DND-41 (cell line): Measurements from ENCODE around the gene NFIA.

Experiments used
- ATAC-seq: fragments of 200-7000 bp; cut with Tn5 transposase; 3 replicates; pipeline ENCODE4 v1.9.1; 2021; ENCODE audit warnings: low read depth; ENCODE audit not compliant: insufficient read depth
- DNase-seq: peaks from one replicate; pipeline ENCODE4 v3.0.0-alpha.2; 2020
- H2AFZ ChIP-seq: 2 replicates; pipeline ENCODE4 v1.6.0; 2012; ENCODE audit warnings: low read depth, low read length
- H3K27ac ChIP-seq: 2 replicates; pipeline ENCODE4 v1.5.1; 2012; ENCODE audit warnings: low read length, inconsistent platforms
- H3K27me3 ChIP-seq: fragments of 200-600 bp; sonication (generic); 2 replicates; pipeline ENCODE4 v1.6.0; 2012; ENCODE audit warnings: low read length, mild to moderate bottlenecking, inconsistent platforms; ENCODE audit not compliant: insufficient read depth, poor library complexity
- H3K36me3 ChIP-seq: 2 replicates; pipeline ENCODE4 v1.5.1; 2012; ENCODE audit warnings: low read length, inconsistent platforms; ENCODE audit not compliant: insufficient read depth
- H3K4me1 ChIP-seq: 2 replicates; pipeline ENCODE4 v1.5.1; 2012; ENCODE audit warnings: mild to moderate bottlenecking, low read length; ENCODE audit not compliant: insufficient read depth
- H3K4me2 ChIP-seq: 2 replicates; pipeline ENCODE4 v1.6.0; 2012; ENCODE audit warnings: mild to moderate bottlenecking, moderate library complexity, low read length, inconsistent platforms; ENCODE audit not compliant: insufficient read depth
- H3K4me3 ChIP-seq, 2 experiments: fragments of 200-600 bp in 1 of 2; shearing (Covaris generic) in 1 of 2; 2 replicates each; pipeline ENCODE4 v1.5.1; 2012 to 2016; ENCODE audit warnings: inconsistent platforms in 2 of 2, low read length in 2 of 2, mild to moderate bottlenecking in 2 of 2, low read depth in 1 of 2, moderate library complexity in 1 of 2
- H3K79me2 ChIP-seq: 2 replicates; pipeline ENCODE4 v1.6.0; 2012; ENCODE audit warnings: low read length, inconsistent platforms; ENCODE audit not compliant: insufficient read depth
- H3K9ac ChIP-seq: 2 replicates; pipeline ENCODE4 v1.6.0; 2012; ENCODE audit warnings: low read depth, mild to moderate bottlenecking, inconsistent platforms, low read length, moderate library complexity
- H3K9me3 ChIP-seq: 2 replicates; pipeline ENCODE4 v1.5.1; 2012; ENCODE audit warnings: low read length, moderate library complexity, mild to moderate bottlenecking, inconsistent platforms; ENCODE audit not compliant: insufficient read depth, severe bottlenecking
- H4K20me1 ChIP-seq: 2 replicates; pipeline ENCODE4 v1.6.0; 2012; ENCODE audit warnings: low read length; ENCODE audit not compliant: insufficient read depth
- CTCF ChIP-seq: IDR thresholded peaks from 2 replicates; pipeline ENCODE4 v1.5.1; 2012; ENCODE audit warnings: borderline replicate concordance, low read length, moderate library complexity, mild to moderate bottlenecking; ENCODE audit not compliant: poor library complexity, severe bottlenecking; ENCODE audit errors: extremely low read depth
- EZH2 ChIP-seq: IDR thresholded peaks from 3 replicates; pipeline ENCODE4 v1.6.1; 2012; ENCODE audit warnings: borderline replicate concordance, low read depth, mild to moderate bottlenecking, moderate library complexity, low read length, inconsistent platforms; ENCODE audit not compliant: severe bottlenecking

Gene NFIA

GRCh38 chr1:61270761-61271411, 188.5 kb downstream of the NFIA start:
- Histone ChIP-seq H3K9ac (no peak overlapping the region), H3K27me3 (no peaks in the 10 kb centered on the region), H3K36me3 (no peaks in the 10 kb centered on the region), H3K9me3 (no peaks in the 10 kb centered on the region), H3K4me3 (no peak overlapping the region), H3K27ac (no peak overlapping the region), H4K20me1 (no peaks in the 10 kb centered on the region), H3K4me1 (no peaks in the 10 kb centered on the region), H3K79me2 (no peaks in the 10 kb centered on the region), H3K4me2 (no peak overlapping the region), H2AFZ (no peak overlapping the region)
- no peak for TF ChIP-seq EZH2
- no peak for TF ChIP-seq CTCF
- ATAC-seq (no peak), DNase-seq (no peak)

GRCh38 chr1:61271412-61271789, 189.0 kb downstream of the NFIA start:
- H3K27ac ChIP-seq: no peak overlapping the region
- no peaks in the 10 kb centered on the region for H3K79me2 ChIP-seq
- no peak overlapping the region for H3K4me2 ChIP-seq

GRCh38 chr1:61273167-61273705, 190.9 kb downstream of the NFIA start:
- no peaks in the 10 kb centered on the region for H3K4me1 ChIP-seq
- DNase-seq (no peak), ATAC-seq (no peak)
- no peak overlapping the region for H2AFZ ChIP-seq
- H3K4me3 ChIP-seq: no peak overlapping the region
- H3K27me3 ChIP-seq: no peaks in the 10 kb centered on the region
- no peaks in the 10 kb centered on the region for H3K79me2 ChIP-seq
- H3K27ac ChIP-seq: no peak overlapping the region
- no peaks in the 10 kb centered on the region for H3K9me3 ChIP-seq
- no peak overlapping the region for H3K4me2 ChIP-seq
- TF ChIP-seq EZH2 (no peak), CTCF (no peak)
- no peaks in the 10 kb centered on the region for H4K20me1 ChIP-seq
- H3K9ac ChIP-seq: no peak overlapping the region
- no peaks in the 10 kb centered on the region for H3K36me3 ChIP-seq

More at GRCh38 chr1:61271412-61271789, 189.0 kb downstream of the NFIA start:
- H3K9ac ChIP-seq: no peak overlapping the region
- no peak overlapping the region for H2AFZ ChIP-seq
- no peaks in the 10 kb centered on the region for H3K9me3 ChIP-seq
- H3K36me3 ChIP-seq: no peaks in the 10 kb centered on the region
- no peaks in the 10 kb centered on the region for H3K27me3 ChIP-seq
- TF ChIP-seq EZH2 (no peak), CTCF (no peak)
- no peaks in the 10 kb centered on the region for H3K4me1 ChIP-seq
- no peaks in the 10 kb centered on the region for H4K20me1 ChIP-seq
- ATAC-seq: no peak
- no peak overlapping the region for H3K4me3 ChIP-seq
- no peak for DNase-seq
